GM19438 (cell line): ENCODE data around the gene P2RY11.

Source experiments
- ATAC-seq: cut with Tn5 transposase; IDR thresholded peaks from one replicate; pipeline ENCODE4 v1.9.1; 2021; ENCODE audit warnings: low read depth; ENCODE audit not compliant: unreplicated experiment

P2RY11 gene

DNA sequence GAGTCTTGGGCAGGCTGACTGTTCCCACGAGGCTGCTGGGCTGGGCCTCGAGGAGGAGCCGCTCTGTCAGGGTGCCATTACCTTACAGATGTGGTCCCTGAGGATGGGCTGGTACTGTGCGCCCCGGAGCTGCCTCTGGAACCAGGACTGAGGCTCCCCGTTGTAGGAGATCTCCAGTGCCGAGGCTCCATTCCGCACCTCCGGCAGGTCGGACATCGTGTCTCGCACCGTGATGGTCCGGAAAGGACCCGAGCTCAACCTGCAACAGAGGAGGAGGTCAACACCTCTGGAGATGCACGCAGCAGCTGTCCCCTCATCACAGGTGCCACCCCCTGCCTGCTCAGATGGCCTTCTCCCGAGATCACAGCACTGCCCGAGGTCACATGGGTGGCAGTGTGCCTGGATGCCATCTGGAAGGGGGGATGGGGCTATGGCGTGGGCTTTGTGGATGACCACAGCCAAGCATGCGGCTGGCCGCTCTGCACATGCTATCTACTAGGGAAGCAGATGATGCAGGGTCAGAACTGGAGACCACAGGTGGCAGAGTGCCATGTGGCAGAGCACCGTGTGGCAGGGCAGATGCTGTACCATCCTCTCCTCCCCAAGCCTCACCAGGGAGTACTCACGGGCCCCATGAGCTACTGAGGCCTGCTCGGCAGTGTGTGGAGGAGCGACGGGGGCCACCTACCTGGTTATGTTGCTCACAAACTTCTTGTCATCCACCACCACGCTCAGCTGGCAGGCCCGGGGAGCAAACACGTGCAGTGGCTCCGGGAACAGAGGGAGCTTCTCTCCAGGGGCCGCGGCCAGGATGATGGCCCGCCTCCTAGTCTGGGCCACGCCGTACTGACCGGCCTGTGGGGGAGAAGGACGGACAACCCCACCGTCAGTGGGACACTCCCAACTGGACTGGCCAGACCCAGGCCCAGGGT, 26.5 kb downstream of the P2RY11 start:
- no peak for ATAC-seq

DNA sequence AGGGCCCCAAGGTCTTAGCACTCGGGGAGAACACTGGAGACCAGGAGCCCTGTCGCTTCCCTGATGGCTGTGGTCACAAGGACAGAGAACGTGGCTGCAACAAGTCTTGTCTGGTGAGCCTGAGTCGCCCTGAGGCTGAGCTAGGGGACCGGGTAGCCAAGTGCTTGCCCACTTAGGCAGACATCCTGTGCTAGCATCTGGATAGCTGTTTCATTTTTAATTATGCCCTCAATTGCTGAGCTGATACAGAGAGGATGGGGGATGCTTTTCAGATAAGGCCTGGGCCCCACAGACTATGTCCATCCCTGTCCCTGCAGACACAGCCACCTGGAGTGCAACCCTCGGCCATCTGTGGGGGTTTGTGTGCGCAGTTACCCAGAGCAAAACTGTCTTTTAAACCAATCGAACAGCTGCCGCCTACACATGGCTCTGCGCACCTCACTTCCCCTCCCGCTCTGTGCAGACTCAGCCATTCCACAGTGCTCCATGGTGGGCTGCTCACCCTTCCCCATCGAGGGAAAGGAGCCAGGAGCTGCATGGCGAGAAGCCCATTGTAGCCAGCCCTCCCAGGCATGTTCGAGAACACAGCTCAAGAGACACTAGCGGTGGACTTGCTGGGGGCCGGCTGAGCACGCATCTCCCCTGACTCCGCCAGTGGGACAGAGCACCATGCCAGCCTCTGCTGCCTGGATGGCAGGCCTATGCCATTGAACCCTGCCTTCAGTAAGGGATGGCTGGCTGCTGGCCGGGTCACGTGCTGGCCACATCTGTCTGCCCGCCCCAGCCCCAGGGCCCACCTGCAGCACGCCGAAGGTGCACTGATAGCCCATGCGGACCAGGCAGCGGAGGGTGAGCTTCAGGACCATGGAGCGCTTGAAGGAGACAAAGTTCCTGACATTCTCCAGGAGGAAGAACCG, 27.6 kb downstream of the P2RY11 start:
- no peak for ATAC-seq

DNA sequence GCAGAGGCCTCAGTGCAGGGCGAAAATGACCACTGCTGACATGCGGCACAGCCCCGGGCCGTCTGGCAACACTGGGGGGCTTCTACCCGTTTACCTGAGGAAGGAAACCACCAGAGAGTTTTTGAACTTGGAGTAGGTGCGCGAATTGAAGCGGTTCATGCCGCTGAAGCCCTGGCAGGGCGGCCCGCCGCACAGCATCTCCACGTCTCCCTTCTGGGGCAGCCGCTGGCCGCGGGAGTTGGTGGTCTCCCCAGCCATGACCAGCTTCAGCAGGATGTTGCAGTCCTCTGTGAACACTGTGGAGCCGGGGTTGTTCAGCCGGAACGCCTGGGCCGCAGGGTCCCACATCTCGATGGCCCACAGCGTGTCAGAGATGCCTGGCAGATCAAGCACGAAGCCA, 28.5 kb downstream of the P2RY11 start:
- ATAC-seq: no peak

DNA sequence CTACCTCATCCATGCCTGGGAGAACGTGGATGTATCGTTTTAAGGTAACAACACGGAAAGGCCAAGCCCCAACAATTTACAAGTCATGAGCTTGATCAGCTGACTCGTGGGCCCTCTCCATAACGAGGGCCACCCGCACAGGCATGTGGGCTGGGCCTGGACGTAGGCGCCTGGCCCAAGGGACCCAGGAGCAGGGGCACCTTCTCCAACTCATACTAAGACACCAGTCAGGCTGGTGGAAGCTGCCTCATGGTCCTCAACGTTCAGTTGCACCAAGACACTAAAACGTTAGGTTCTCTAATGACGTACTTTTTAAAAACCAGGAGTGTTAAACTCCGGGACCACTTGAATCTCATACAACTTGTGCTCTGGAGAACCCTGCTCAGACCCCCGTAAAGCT, 30.0 kb downstream of the P2RY11 start:
- ATAC-seq: no peak

DNA sequence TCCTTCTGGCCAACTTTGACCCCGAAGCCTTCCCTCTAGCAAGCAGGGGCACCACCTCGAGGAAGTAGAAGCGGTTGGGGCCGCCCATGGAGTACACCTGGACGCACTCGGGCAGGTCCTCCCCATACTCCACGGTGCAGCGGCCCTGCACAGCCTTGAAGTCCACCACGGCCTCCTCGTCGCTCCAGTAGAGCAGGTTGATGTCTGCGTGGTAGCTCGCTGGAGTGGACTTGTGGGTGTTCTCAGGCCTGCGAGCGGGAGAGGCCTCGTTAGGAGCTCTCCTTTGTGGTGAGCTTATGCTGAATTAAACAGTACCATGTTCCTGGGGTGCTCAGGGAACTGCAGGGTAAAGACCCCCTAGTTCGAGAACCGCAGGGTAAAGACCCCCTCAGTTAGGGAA, 30.5 kb downstream of the P2RY11 start:
- ATAC-seq: no peak

DNA sequence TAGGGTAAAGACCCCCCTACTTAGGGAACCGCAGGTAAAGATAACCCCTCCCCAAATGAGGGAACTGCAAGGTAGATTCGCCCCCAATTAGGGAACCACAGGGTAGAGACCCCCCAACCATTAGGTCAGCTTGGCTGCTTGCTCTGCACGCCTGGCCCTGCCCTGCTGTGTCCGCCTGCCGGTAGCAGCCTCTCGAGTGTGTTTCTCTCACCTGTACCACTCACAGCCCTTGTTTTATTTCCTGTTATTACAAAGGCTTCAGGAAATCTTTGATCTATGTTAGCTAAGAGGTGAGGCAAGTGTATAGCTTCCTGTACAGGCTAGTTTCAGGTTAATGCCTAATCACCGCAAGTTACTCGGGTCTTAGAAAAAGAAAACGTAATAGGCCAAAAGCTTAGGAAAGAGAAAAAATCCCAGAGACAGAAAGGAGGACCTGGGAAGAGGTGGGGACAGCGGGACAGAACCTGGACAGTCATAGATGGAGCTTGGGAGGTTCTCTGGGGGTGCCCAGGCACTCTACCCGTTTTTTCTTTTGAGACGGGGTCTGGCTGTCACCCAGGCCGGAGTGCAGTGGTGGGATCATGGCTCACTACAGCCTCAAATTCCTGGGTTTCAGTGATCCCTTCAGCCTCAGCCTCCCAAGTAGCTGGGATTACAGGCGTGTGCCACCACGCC, 31.3 kb downstream of the P2RY11 start:
- ATAC-seq: no peak

DNA sequence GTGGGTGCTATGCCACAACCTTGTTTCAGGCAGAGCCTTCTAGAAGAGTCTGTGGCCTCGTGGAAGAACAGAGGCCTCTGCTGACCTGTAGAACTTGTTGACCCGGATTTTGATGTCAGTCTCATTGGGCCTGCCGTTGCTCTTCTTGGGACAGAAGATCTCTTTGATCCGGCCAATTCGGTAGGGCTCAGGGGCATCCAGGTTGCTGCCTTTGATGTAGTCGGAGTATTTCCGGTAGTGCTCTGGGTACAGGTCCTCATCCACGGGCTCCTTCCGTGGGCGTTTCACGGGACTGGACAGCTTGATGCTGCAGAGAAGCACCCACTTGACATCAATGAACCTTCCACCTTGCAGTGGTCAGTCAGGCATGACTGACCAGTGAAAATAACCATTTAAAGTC, 32.2 kb downstream of the P2RY11 start:
- no peak for ATAC-seq

DNA sequence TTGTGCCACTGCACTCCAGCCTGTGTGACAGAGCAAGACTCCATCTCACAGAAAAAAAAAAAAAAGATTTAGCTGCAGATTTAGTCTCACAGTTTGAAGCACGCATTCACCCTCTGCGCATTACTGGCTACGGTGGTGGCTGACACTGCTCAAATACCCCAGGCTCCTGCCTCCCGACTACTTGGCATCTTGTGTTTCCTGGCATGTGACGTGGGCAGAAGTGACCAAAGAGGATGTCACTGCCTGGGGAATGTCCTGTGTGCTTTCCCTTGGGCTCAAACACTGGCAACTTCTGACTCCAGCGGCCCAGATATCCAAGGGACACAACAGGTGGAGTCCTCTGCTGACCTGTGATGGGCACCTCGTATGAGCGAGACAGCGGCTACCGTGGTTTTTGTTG, 32.9 kb downstream of the P2RY11 start:
- ATAC-seq: no peak

DNA sequence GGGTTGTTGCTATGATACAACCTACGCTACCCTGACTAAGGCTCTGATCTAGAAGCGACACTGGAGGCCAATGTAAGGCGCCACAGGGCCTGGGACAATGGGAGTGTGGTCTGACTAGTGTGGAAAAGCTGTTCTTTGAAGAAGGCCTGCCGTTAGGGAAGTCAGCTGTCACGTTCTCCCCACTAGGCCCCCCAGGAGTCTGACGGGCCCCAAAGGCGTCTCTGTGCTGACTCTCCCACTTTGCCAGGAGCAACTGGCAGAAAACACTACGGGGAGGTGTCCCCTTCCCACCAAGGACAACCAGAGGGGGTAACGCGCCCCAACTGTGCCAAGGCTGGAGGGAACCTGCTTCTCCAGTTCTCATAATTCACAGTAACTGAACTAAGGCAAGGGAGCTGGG, 33.5 kb downstream of the P2RY11 start:
- ATAC-seq: no peak

DNA sequence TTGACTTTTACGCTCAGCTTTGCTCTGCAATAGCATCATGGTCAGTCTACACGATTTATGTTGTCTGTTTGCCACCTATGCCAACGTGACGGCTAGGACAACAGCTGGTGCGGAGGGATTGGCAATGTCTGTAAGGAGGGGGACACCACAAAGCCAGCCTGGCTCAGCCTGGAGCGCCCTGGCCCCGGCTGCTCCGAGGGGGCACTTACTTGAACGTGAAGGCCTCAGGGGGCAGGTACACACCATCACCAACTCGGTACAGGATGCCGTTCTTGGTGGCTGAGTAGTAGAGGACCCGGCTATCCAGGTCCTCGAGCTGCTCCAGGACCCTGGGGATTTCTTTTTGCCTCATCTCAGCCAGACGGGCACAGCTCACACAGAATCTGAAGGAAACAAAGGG, 34.6 kb downstream of the P2RY11 start:
- ATAC-seq: no peak

DNA sequence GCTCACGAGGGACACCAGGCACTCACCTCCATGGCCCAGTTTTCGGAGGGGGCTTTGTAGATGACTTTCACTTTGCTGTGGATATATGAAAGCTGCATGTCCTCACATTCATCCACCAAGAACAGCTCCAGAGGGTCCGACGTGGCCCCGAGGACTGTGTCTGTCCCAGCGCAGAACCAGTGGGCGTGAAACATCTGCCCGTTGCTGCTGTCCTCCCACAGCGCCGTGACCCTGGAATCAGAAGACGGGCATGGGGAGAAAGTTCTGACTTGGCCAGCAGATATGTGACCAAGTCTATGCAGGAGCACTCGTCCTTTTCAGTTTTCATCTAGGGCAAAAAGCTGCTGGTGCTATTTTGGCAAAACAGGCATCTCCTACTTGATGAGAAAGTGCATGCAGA, 37.9 kb downstream of the P2RY11 start:
- ATAC-seq: no peak

DNA sequence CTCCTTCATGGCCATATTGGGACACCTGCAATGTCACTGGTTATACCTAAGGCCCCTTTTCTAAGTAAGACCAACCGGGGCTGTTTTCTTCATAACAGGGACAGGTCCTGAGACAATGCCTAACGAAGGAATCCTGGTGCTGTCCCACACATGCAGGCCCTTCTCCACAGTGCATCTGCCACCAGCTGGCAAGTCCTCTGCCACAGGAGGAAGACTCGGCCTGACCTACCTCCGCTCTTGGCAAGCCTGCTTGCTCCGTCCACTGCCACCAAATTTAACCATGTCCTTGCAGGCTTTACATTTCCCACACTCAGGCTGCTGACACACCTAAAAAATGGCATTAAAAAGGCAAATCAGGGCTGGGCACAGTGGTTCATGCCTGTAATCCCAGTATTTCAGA, 40.0 kb downstream of the P2RY11 start:
- ATAC-seq: no peak

DNA sequence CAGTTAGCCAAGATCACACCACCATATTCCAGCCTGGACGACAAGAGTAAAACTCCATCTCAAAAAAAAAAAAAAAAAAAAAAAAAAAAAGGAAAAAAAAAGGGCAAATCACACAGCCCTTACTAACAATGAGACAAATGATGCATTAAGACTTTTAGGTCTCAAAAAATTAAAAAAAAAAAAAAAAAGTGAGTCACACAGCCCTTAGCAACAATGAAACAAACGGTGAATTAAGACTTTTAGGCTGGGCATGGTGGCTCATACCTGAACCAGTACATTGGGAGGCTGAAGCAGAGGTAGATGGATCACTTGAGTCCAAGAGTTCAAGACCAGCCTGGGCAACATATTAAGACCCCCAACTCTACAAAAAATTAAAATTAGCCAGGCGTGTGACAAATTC, 40.6 kb downstream of the P2RY11 start:
- ATAC-seq: no peak

DNA sequence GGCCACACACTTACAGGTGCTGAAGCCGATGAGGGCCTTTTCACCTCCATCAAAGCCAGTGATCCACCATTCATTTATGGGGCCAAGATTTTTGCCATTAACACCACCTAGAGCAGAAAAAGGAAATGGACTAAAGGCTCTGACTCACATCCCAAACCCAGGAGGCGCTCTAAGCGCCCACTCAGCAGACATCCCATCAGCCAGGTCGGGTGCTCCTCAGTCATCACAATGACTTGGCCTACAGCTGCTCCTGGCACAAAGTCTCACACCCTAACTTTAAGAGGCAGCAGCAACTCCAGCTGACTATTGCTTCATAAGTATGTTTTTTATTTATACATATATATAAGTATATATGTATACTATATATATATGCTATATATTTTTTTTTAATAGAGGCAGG, 44.3 kb downstream of the P2RY11 start:
- ATAC-seq: no peak

DNA sequence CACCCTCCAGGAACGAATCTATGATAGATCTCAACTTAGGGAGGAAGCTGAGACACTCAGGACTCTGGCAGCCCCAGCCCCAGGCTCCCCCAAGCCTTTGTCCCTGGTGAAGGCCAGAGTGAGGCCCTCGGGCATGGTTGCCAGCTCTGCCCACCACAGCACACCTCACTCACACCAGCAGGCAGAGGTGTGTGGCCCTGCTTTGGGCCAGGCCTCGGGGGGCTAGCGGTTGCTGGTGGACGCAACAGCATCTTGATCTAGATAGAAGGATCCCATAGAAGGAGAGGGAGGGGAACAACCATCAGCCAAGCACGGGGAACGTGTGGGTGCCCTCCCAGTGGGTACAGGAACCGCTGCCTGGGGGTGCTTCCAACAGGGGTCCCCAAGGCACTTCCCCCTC, 46.6 kb downstream of the P2RY11 start:
- ATAC-seq: no peak

DNA sequence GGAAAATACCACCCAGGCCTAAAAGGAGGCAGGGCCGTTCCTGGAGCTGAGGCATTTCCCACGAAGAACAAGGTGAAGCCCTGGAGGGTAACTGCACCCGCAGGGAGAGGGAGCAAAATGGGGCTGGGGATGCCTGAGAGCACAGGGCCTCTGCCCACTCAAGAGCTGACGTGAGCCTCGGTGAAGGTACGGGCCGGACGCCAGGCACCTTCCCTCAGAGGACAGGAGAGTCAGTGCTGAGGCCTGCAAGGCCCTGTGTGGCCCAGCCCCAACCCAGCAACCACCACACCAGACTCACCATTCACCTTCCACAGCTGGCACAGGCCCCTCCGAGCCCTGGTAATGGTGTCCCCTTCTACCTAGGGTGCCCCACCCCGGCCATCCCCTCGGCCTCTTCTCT, 47.0 kb downstream of the P2RY11 start:
- no peak for ATAC-seq

DNA sequence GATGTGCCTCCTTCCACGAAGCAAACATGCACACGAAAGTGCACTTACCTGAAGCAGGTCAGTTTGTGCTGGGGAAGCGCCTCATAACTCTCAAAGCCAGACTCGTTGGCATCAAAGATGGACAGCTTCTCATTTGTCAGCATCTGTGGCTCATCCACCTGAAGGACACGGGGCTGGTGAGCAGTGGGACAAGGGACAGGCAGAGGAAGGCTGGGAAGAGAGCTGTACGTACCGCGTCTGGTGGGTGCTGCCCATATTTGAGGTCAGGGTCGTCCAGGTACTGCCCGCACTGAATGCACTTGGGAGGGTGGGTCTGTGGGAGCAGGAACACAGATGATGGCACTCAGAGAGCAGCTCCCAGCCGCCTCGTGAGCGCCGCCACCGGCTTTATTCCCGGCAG, 48.1 kb downstream of the P2RY11 start:
- no peak for ATAC-seq

DNA sequence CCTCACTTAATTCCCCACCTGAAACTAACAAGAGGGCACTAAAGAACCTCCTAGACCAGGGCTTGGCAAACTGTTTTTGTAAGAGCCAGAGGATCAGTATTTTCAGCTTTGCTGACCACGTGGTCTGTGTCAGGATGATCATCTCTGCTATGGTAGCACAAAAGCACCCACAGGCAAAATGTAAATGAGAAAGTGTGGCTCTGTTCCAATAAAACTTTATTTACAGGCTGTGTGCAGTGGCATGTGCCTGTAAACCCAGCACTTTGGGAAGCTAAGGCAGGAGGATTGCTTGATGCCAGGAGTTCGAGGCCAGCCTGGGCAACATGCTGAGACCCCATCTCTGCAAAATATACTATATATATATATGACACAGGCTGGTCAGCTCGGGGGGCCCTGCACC, 52.0 kb downstream of the P2RY11 start:
- no peak for ATAC-seq
